Endothelial cell of umbilical vein (primary cell): ENCODE measurements around the gene MCL1. TPM values are rescaled to one million over a fixed set of nuclear protein-coding genes. Genes with fewer than 3 reads are reported as not detected.
A peak's percentile ranks its signal among the peaks of the same experiment; 100 is the strongest.
"Not testable (repeated sequence)": the region's sequence is repeated elsewhere in the genome, so short reads cannot be mapped to it uniquely, and the experiment has no call there.

Experiments used
- BruUV-seq: library from RNA; stranded (reverse); fragments of 400-500 nt; replicated peaks from 2 replicates; lab custom pipeline; 2021; lab: Mats Ljungman, UMichigan
- CTCF ChIA-PET: fragments of 300-600, 350-600 bp; sonication (Branson Sonifier 250); formaldehyde crosslinking; loops from one replicate; lab custom pipeline; 2021; ENCODE audit warnings: antibody characterized with exemption, inconsistent platforms; lab: Charles Lee
- POLR2A ChIA-PET: fragments of 300-600, 350-600 bp; sonication (Branson Sonifier 250); formaldehyde crosslinking; loops from one replicate; lab custom pipeline; 2021; ENCODE audit warnings: antibody characterized with exemption, inconsistent platforms; lab: Charles Lee
- DNase-seq: peaks from one replicate; pipeline ENCODE4 v3.0.0-alpha.2; 2011; ENCODE audit warnings: low read depth, low spot score
- FAIRE-seq: peaks from 2 replicates; lab custom pipeline; 2011; peaks lifted over from hg19 to GRCh38; lab: Jason Lieb, UNC
- H2AFZ ChIP-seq: 2 replicates; pipeline ENCODE4 v1.6.0; 2012; ENCODE audit warnings: low read depth, low read length, control low read depth, inconsistent platforms
- H3K27ac ChIP-seq: 2 replicates; pipeline ENCODE4 v1.5.1; 2011; ENCODE audit warnings: low read depth, mild to moderate bottlenecking, control low read depth, low read length, moderate library complexity; ENCODE audit not compliant: insufficient read depth
- H3K27me3 ChIP-seq, 2 experiments: 2 replicates each; pipeline versions ENCODE4 v1.6.0 to v1.6.1; 2011; ENCODE audit warnings: low read length in 2 of 2, mixed read lengths in 1 of 2; ENCODE audit not compliant: control insufficient read depth in 2 of 2, insufficient read depth in 2 of 2
- H3K36me3 ChIP-seq, 2 experiments: 2 replicates in 1 of 2; 3 replicates in 1 of 2; pipeline ENCODE4 v1.5.1; 2011; ENCODE audit warnings: low read length in 2 of 2, mild to moderate bottlenecking in 1 of 2, moderate library complexity in 1 of 2; ENCODE audit not compliant: control insufficient read depth in 2 of 2, insufficient read depth in 2 of 2; ENCODE audit errors: extremely low read depth in 1 of 2
- H3K4me1 ChIP-seq: 3 replicates; pipeline ENCODE4 v1.5.1; 2011; ENCODE audit warnings: mild to moderate bottlenecking, low read length; ENCODE audit not compliant: control insufficient read depth, insufficient read depth; ENCODE audit errors: extremely low read depth
- H3K4me2 ChIP-seq: 2 replicates; pipeline ENCODE4 v1.6.1; 2011; ENCODE audit warnings: low read length, control low read depth, mixed read lengths; ENCODE audit not compliant: insufficient read depth
- H3K4me3 ChIP-seq, 3 experiments: fragments of 200-600 bp in 1 of 3; sonication (generic), shearing (Covaris generic) in 1 of 3; replicated peaks in 1 of 3; 2 replicates each; pipeline ENCODE4 v1.5.1; 2011 to 2016; ENCODE audit warnings: control low read depth in 3 of 3, low read length in 3 of 3, mild to moderate bottlenecking in 2 of 3, inconsistent platforms in 1 of 3, low read depth in 1 of 3, moderate library complexity in 1 of 3; ENCODE audit not compliant: insufficient read depth in 1 of 3
- H3K79me2 ChIP-seq: 2 replicates; pipeline ENCODE4 v1.6.0; 2012; ENCODE audit warnings: low read length, inconsistent platforms; ENCODE audit not compliant: control insufficient read depth, insufficient read depth
- H3K9ac ChIP-seq: replicated peaks from 2 replicates; pipeline ENCODE3; 2011; ENCODE audit warnings: low read length, control low read depth; ENCODE audit not compliant: insufficient read depth; ENCODE audit errors: extremely low read depth
- H3K9me1 ChIP-seq: replicated peaks from 3 replicates; pipeline ENCODE4 v1.6.0; 2011; ENCODE audit warnings: mild to moderate bottlenecking, low read length; ENCODE audit not compliant: control insufficient read depth, insufficient read depth; ENCODE audit errors: extremely low read depth
- H3K9me3 ChIP-seq: replicated peaks from 2 replicates; pipeline ENCODE4 v1.5.1; 2012; ENCODE audit warnings: low read length, inconsistent platforms; ENCODE audit not compliant: control insufficient read depth, insufficient read depth
- H4K20me1 ChIP-seq: replicated peaks from 2 replicates; pipeline ENCODE3; 2011; ENCODE audit warnings: mild to moderate bottlenecking, low read length; ENCODE audit not compliant: control insufficient read depth, insufficient read depth; ENCODE audit errors: extremely low read depth
- CTCF ChIP-seq, 2 donors: IDR thresholded peaks; 1 replicate in 1 of 2; 2 replicates in 1 of 2; pipeline ENCODE4 v1.5.1; 2011; ENCODE audit warnings: low read length in 2 of 2, mild to moderate bottlenecking in 2 of 2, moderate library complexity in 2 of 2, control low read depth in 1 of 2, inconsistent platforms in 1 of 2, low read depth in 1 of 2; ENCODE audit not compliant: insufficient read depth in 1 of 2; ENCODE audit errors: extremely low read depth in 1 of 2
- EZH2 ChIP-seq: IDR thresholded peaks from 2 replicates; pipeline ENCODE4 v1.6.1; 2012; ENCODE audit warnings: borderline replicate concordance, low read depth, mild to moderate bottlenecking, moderate library complexity, low read length, inconsistent platforms; ENCODE audit not compliant: severe bottlenecking
- FOS ChIP-seq: IDR thresholded peaks from 2 replicates; pipeline ENCODE4 v1.6.1; 2011; ENCODE audit warnings: mild to moderate bottlenecking, low read length, moderate library complexity, borderline replicate concordance; ENCODE audit not compliant: insufficient read depth
- GATA2 ChIP-seq: IDR thresholded peaks from 2 replicates; pipeline ENCODE4 v1.7.0; 2011; ENCODE audit warnings: low read depth, mild to moderate bottlenecking, moderate library complexity, mixed read lengths, low read length; ENCODE audit not compliant: insufficient read length, insufficient read depth
- JUN ChIP-seq: IDR thresholded peaks from 2 replicates; pipeline ENCODE4 v1.6.1; 2011; ENCODE audit warnings: borderline replicate concordance, low read depth; ENCODE audit not compliant: insufficient read length, insufficient read depth
- MAX ChIP-seq: IDR thresholded peaks from 2 replicates; pipeline ENCODE4 v1.6.1; 2011; ENCODE audit not compliant: insufficient read depth, insufficient read length
- MYC ChIP-seq: IDR thresholded peaks from one replicate; pipeline ENCODE4 v1.6.1; 2011; ENCODE audit warnings: mild to moderate bottlenecking, low read depth, low read length
- POLR2A ChIP-seq: IDR thresholded peaks from 2 replicates; pipeline ENCODE4 v1.6.1; 2012; ENCODE audit warnings: low read depth, mild to moderate bottlenecking, control low read depth, low read length
- POLR2AphosphoS5 ChIP-seq: IDR thresholded peaks from 2 replicates; pipeline ENCODE4 v1.6.1; 2012; ENCODE audit warnings: low read depth, mild to moderate bottlenecking, control low read depth, low read length, moderate library complexity; ENCODE audit not compliant: insufficient read depth
- dilution Hi-C: fragments of 300-500 bp; cut with MboI; formaldehyde crosslinking; loops from one replicate; pipeline ENCODE4 v1.15.0; 2019; ENCODE audit warnings: low sequenced_read_pairs; ENCODE audit not compliant: extremely low pct_ligation_motif_present
- intact Hi-C: fragments of 100-400 bp; cut with micrococcal nuclease; formaldehyde crosslinking; loops from one replicate; pipeline ENCODE4 v1.10.0; 2022
- polyA plus RNA-seq, 4 experiments: library from polyadenylated mRNA; depleted of rRNA in 3 of 4; stranded (reverse) in 3 of 4; unstranded in 1 of 4; fragments of >200 nt; gene quantifications; 2 replicates each; pipeline versions ENCODE4 v1.2.1 to v1.2.3, GENCODE V29; 2011 to 2012; ENCODE audit warnings: missing spikeins in 1 of 4
- total RNA-seq: library from RNA; stranded (reverse); gene quantifications from 2 replicates; pipeline ENCODE4 v1.2.3, GENCODE V29; 2021

MCL1 gene
- total and polyA plus RNA-seq, 2 donors (not counting 3 experiments of a cell fraction or from before 2014, with no cell fraction given), result 87.3 to 186 TPM

- DNase-seq, intact Hi-C loops, FAIRE-seq, H3K4me3 ChIP-seq, H4K20me1 ChIP-seq, H3K9me3 ChIP-seq, H3K79me2 ChIP-seq, H3K9ac ChIP-seq, H3K9me1 ChIP-seq, H3K27me3 ChIP-seq, H3K4me2 ChIP-seq, H3K27ac ChIP-seq, H3K36me3 ChIP-seq, dilution Hi-C loops, BruUV-seq, H2AFZ ChIP-seq: not testable (repeated sequence)
- H3K4me1 ChIP-seq, result peaks cover 66% of the 10 kb centered on the region
- POLR2A ChIA-PET, result interaction anchor here (0.8 to 1.4 kb wide), 3 partner anchors 11 to 390 kb away, joined by 3 to 4 read pairs (median 3); partner anchors contain the start of gene MCL1
- CTCF ChIA-PET, result interaction anchor here (8.5 to 13.9 kb wide), 2 partner anchors 10 to 53 kb away, joined by 184 to 288 read pairs; partner anchors contain the start of gene MCL1
Observed at GRCh38 chr1:150565240-150565991, 14.0 kb downstream of the MCL1 start.

- FAIRE-seq, result no peak
- no peak for DNase-seq
- Histone ChIP-seq H3K4me3 (no peak overlapping the region), H3K79me2 (peaks cover 8% of the 10 kb centered on the region), H3K9me1 (no peaks in the 10 kb centered on the region), H3K36me3 (no peaks in the 10 kb centered on the region), H3K9ac (no peak overlapping the region), H3K9me3 (no peaks in the 10 kb centered on the region), H3K4me2 (no peak overlapping the region), H2AFZ (no peak overlapping the region), H3K4me1 (peaks cover 68% of the 10 kb centered on the region), H4K20me1 (no peaks in the 10 kb centered on the region), H3K27ac (peak overlapping the region; percentile 99), H3K27me3 (no peaks in the 10 kb centered on the region)
- TF ChIP-seq CTCF (IDR thresholded peaks at IDR 0.05; ENCODE audit: extremely low read depth in 1 of 2, insufficient read depth in 1 of 2, low read depth in 1 of 2, low read length in 2 of 2), result no peak
- no peak for TF ChIP-seq POLR2A
- no peak for TF ChIP-seq EZH2
- TF ChIP-seq MYC, result no peak
- no peak for TF ChIP-seq FOS
- no peak for TF ChIP-seq JUN
- no peak for TF ChIP-seq MAX
- TF ChIP-seq GATA2, result no peak
- TF ChIP-seq POLR2AphosphoS5, result no peak
- ChIA-PET POLR2A (interaction anchor here (0.8 to 1.4 kb wide), 4 partner anchors 10 to 391 kb away, joined by 3 to 6 read pairs (median 4); partner anchors contain the start of gene MCL1), CTCF (interaction anchor here (0.9 to 13.9 kb wide), 4 partner anchors 11 to 432 kb away, joined by 3 to 288 read pairs (median 94); partner anchors contain the start of gene MCL1)
- dilution Hi-C loops, result no loop called here
- intact Hi-C loops, result loop anchor here (5.0 kb wide), 1 partner anchor 358 kb away; no protein-coding TSS in a partner anchor
- no TSS peak for BruUV-seq
Observed at GRCh38 chr1:150564051-150564991, 15.1 kb downstream of the MCL1 start.
